Stimulated activated CD4-positive, alpha-beta T cell treated with anti-CD3 and anti-CD28 coated beads, Interleukin-15, amount 100 ng/mL, for 48 hours (primary cell): ENCODE data around the gene STC2.

Source experiments
- DNase-seq, 2 donors: peaks; one replicate each; pipeline ENCODE4 v3.0.0-alpha.2; 2020; ENCODE audit warnings: low read depth in 2 of 2

STC2 gene

GRCh38 chr5:173268750-173269432, 59.3 kb downstream of the STC2 start:
- no peak for DNase-seq

- DNase-seq = no peak
These were observed 62.8 kb downstream of the STC2 start for GRCh38 chr5:173265433-173265832.
